Transverse colon (tissue), 4 donors: ENCODE measurements around the gene AP2A1.

Experiments
- CTCF ChIP-seq, 5 experiments: fragments of 200-600 bp in 3 of 5; fragments of 450-650 bp in 2 of 5; sonication (generic) in 3 of 5; IDR thresholded peaks; 1 replicate in 2 of 5; 2 replicates in 3 of 5; pipeline ENCODE4 v1.5.1; 2016 to 2017; ENCODE audit warnings: antibody characterized with exemption in 5 of 5, inconsistent platforms in 3 of 5, mild to moderate bottlenecking in 2 of 5, moderate library complexity in 1 of 5
- POLR2A ChIP-seq: fragments of 450-650 bp; IDR thresholded peaks from one replicate; pipeline ENCODE4 v1.6.1; 2016; ENCODE audit warnings: antibody characterized with exemption, mild to moderate bottlenecking, moderate library complexity
- POLR2AphosphoS5 ChIP-seq, 3 donors: sonication (generic); formaldehyde crosslinking; IDR thresholded peaks; one replicate each; pipeline ENCODE4 v1.6.1; 2016; ENCODE audit warnings: antibody characterized with exemption in 3 of 3

DNA sequence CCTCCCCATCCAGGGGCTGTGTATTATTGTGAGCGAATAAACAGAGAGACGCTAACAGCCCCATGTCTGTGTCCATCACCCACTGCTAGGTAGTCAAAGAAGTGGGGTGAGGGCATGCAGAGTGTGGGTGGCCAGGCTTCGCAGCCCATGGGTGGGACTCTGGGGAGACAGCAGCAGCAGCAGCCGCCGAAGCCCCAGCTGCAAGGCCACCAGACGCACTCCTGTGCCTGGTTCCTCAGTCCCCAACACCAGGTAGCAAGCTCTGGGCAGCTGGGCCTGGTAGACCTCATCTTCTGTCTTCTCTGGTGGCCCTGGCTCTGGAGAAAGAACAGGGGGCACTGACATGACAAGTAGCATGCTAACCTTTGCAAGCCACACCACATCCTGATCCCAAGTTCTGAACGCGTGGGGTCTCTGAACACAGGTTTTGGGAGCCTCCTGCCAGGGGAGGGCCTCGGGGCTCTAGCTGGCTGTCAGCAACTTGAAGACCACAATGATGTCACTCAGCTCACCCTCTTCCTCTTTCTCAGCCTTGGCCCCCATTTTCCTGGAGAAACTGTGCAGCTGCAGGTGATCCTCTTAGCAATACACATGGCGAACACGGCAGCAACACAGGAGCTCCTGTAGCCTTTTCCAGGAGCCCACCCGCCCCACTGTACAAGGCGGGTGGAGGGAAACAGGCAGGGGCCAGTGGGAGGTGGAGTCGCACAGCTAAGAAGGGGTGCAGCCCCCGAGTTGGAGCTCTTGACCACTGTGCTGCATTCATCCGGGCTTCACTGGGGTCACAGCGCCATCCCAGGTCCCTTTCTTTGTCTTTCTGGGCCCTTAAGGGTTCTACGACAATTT, 40.5 kb downstream of the AP2A1 start:
- TF ChIP-seq CTCF (IDR thresholded peaks at IDR 0.05) = no peak
- no peak for TF ChIP-seq POLR2AphosphoS5 (IDR thresholded peaks at IDR 0.05)
- TF ChIP-seq POLR2A = no peak
